Measurements from ENCODE around the gene CENPK. TPM values are rescaled to one million over a fixed set of nuclear protein-coding genes. Genes with fewer than 3 reads are reported as not detected.
A peak's percentile ranks its signal among the peaks of the same experiment; 100 is the strongest.

Gene CENPK
- total RNA-seq, 1 experiment from 2014 or later: 8.6 TPM

DNA sequence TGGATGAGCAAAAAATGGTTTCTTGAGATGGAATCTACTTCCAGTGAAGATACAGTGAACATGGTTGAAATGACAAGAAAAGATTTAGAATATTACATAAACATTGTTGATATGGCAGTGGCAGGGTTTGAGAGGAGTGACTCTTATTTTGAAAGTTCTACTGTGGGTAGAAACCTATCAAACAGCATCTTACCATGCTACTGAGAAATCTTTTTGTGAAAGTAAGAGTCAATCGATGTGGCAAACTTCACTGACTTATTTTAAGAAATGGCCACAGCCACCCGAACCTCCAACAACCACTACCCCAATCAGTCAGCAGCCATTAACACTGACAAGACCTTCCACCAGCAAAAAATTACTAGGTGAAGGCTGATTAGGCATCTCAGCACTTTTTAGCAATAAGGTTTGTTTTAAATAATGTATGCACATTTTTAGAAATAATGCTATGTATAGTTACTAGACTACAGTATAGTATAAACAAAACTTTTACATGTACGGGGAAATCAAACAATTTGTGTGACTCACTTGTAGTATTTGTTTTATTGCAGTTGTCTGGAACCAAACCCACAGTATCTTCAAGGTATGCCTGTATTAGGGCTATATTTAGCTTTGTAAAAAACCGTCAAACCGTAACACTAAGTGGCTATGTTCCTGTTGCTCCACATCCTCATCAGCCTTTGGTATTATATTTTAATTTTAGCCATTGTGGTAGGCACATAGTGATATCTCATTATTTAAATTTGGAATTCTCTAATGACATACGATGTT is 50.6 kb downstream of the CENPK start:
- peak; percentile 41 for DNase-seq
- Histone ChIP-seq H3K27ac (ENCODE audit: low read length) (peak overlapping the region; percentile 46), H3F3A (ENCODE audit: low read length, unreplicated experiment) (no peaks in the 10 kb centered on the region), H3K4me3 (ENCODE audit: low read length) (no peak overlapping the region), H3K9me3 (ENCODE audit: low read length) (no peaks in the 10 kb centered on the region), H2AFZ (ENCODE audit: low read length) (no peak overlapping the region), H3K4me1 (ENCODE audit: insufficient read depth, low read length) (peaks cover 19% of the 10 kb centered on the region), H3K4me2 (ENCODE audit: low read length) (no peak overlapping the region; the same call in 1 of the 2 replicates), H3K27me3 (ENCODE audit: low read length) (no peaks in the 10 kb centered on the region), H3K36me3 (ENCODE audit: low read depth, low read length) (no peaks in the 10 kb centered on the region), H3K9me2 (replicated peaks; ENCODE audit: low read length) (no peaks in the 10 kb centered on the region), H3K79me2 (ENCODE audit: low read length) (no peaks in the 10 kb centered on the region), H4K20me1 (ENCODE audit: low read length) (no peaks in the 10 kb centered on the region), H3K9ac (ENCODE audit: low read length) (no peak overlapping the region)
- ChIA-PET CTCF (no interaction called here), POLR2A (ENCODE audit: unreplicated experiment) (no interaction called here)
- intact Hi-C loops (cut with micrococcal nuclease): no loop called here
- TF ChIP-seq EZH2phosphoT487 (IDR thresholded peaks at IDR 0.05; ENCODE audit: borderline replicate concordance, low read length) (no peak), EZH2 (IDR thresholded peaks at IDR 0.05; ENCODE audit: low read length, unreplicated experiment) (no peak)
- TF ChIP-seq, protein P1, sequence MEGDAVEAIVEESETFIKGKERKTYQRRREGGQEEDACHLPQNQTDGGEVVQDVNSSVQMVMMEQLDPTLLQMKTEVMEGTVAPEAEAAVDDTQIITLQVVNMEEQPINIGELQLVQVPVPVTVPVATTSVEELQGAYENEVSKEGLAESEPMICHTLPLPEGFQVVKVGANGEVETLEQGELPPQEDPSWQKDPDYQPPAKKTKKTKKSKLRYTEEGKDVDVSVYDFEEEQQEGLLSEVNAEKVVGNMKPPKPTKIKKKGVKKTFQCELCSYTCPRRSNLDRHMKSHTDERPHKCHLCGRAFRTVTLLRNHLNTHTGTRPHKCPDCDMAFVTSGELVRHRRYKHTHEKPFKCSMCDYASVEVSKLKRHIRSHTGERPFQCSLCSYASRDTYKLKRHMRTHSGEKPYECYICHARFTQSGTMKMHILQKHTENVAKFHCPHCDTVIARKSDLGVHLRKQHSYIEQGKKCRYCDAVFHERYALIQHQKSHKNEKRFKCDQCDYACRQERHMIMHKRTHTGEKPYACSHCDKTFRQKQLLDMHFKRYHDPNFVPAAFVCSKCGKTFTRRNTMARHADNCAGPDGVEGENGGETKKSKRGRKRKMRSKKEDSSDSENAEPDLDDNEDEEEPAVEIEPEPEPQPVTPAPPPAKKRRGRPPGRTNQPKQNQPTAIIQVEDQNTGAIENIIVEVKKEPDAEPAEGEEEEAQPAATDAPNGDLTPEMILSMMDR (conservative IDR thresholded peaks at IDR 0.05; ENCODE audit: low read depth, low read length): no peak
- peak; percentile 82 for ATAC-seq
- no TSS peak for BruUV-seq (replicated peaks)

GRCh38 chr5:65508978-65509377 is 54.0 kb downstream of the CENPK start:
- H3K4me3 ChIP-seq (ENCODE audit: low read length): no peak overlapping the region
- ATAC-seq (peak; percentile 82), DNase-seq (peak; percentile 46)
- ChIA-PET POLR2A (ENCODE audit: unreplicated experiment) (no interaction called here), CTCF (no interaction called here)
- BruUV-seq (replicated peaks): no TSS peak
- H3K9ac ChIP-seq (ENCODE audit: low read length): no peak overlapping the region
- intact Hi-C loops (cut with micrococcal nuclease): no loop called here
- H3K4me1 ChIP-seq (ENCODE audit: insufficient read depth, low read length): peaks cover 19% of the 10 kb centered on the region
- no peak overlapping the region for H3K4me2 ChIP-seq (ENCODE audit: low read length)
- H3K79me2 ChIP-seq (ENCODE audit: low read length): no peaks in the 10 kb centered on the region
- no peak overlapping the region for H2AFZ ChIP-seq (ENCODE audit: low read length)
- H3K27ac ChIP-seq (ENCODE audit: low read length): peak overlapping the region; percentile 36; the same call in 1 of the 2 replicates
- no peaks in the 10 kb centered on the region for H3K9me2 ChIP-seq (replicated peaks; ENCODE audit: low read length)
- TF ChIP-seq EZH2 (IDR thresholded peaks at IDR 0.05; ENCODE audit: low read length, unreplicated experiment): no peak
- TF ChIP-seq EZH2phosphoT487 (IDR thresholded peaks at IDR 0.05; ENCODE audit: borderline replicate concordance, low read length): no peak
- TF ChIP-seq, protein P1 (conservative IDR thresholded peaks at IDR 0.05; ENCODE audit: low read depth, low read length): no peak
- no peaks in the 10 kb centered on the region for H3F3A ChIP-seq (ENCODE audit: low read length, unreplicated experiment)
- no peaks in the 10 kb centered on the region for H3K36me3 ChIP-seq (ENCODE audit: low read depth, low read length)
- no peaks in the 10 kb centered on the region for H3K27me3 ChIP-seq (ENCODE audit: low read length)
- no peaks in the 10 kb centered on the region for H4K20me1 ChIP-seq (ENCODE audit: low read length)
- no peaks in the 10 kb centered on the region for H3K9me3 ChIP-seq (ENCODE audit: low read length)

- CTCF ChIA-PET: no interaction called here
- no TSS peak for BruUV-seq (replicated peaks)
- POLR2A ChIA-PET (ENCODE audit: unreplicated experiment): no interaction called here
Measured at GRCh38 chr5:65506961-65507360, 56.0 kb downstream of the CENPK start.

More at GRCh38 chr5:65506961-65507360, 56.0 kb downstream of the CENPK start:
- H3K36me3 ChIP-seq (ENCODE audit: low read depth, low read length): no peaks in the 10 kb centered on the region
- TF ChIP-seq, protein P1 (conservative IDR thresholded peaks at IDR 0.05; ENCODE audit: low read depth, low read length): no peak
- TF ChIP-seq EZH2phosphoT487 (IDR thresholded peaks at IDR 0.05; ENCODE audit: borderline replicate concordance, low read length): no peak
- TF ChIP-seq EZH2 (IDR thresholded peaks at IDR 0.05; ENCODE audit: low read length, unreplicated experiment): no peak
- ATAC-seq: no peak
- peaks cover 6% of the 10 kb centered on the region for H3K4me1 ChIP-seq (ENCODE audit: insufficient read depth, low read length)
- no peaks in the 10 kb centered on the region for H4K20me1 ChIP-seq (ENCODE audit: low read length)
- no peaks in the 10 kb centered on the region for H3K27me3 ChIP-seq (ENCODE audit: low read length)
- H3K9me2 ChIP-seq (replicated peaks; ENCODE audit: low read length): no peaks in the 10 kb centered on the region
- H3K4me2 ChIP-seq (ENCODE audit: low read length): no peak overlapping the region
- no peak overlapping the region for H3K4me3 ChIP-seq (ENCODE audit: low read length)
- DNase-seq: no peak
- H3F3A ChIP-seq (ENCODE audit: low read length, unreplicated experiment): no peaks in the 10 kb centered on the region
- no peaks in the 10 kb centered on the region for H3K79me2 ChIP-seq (ENCODE audit: low read length)
- H2AFZ ChIP-seq (ENCODE audit: low read length): no peak overlapping the region
- intact Hi-C loops (cut with micrococcal nuclease): no loop called here
- no peak overlapping the region for H3K27ac ChIP-seq (ENCODE audit: low read length)
- H3K9ac ChIP-seq (ENCODE audit: low read length): no peak overlapping the region
- H3K9me3 ChIP-seq (ENCODE audit: low read length): no peaks in the 10 kb centered on the region
